HUES48 (cell line): Measurements from ENCODE around the gene TEAD1.

Source experiments
- H3K27ac ChIP-seq: one replicate; pipeline ENCODE4 v1.7.0; 2013; ENCODE audit warnings: low read depth, low read length, inconsistent platforms
- H3K27me3 ChIP-seq: 2 replicates; pipeline ENCODE4 v1.6.1; 2013; ENCODE audit warnings: mild to moderate bottlenecking, low read length; ENCODE audit not compliant: control insufficient read depth, insufficient read depth
- H3K36me3 ChIP-seq: 2 replicates; pipeline ENCODE4 v1.6.1; 2013; ENCODE audit warnings: low read length; ENCODE audit not compliant: control insufficient read depth, insufficient read depth
- H3K4me1 ChIP-seq: 2 replicates; pipeline ENCODE4 v1.6.1; 2013; ENCODE audit warnings: mild to moderate bottlenecking, low read length; ENCODE audit not compliant: control insufficient read depth, insufficient read depth
- H3K4me3 ChIP-seq: 2 replicates; pipeline ENCODE4 v1.5.1; 2013; ENCODE audit warnings: mild to moderate bottlenecking, low read depth, low read length
- H3K9ac ChIP-seq: 2 replicates; pipeline ENCODE4 v1.6.1; 2013; ENCODE audit warnings: mild to moderate bottlenecking, low read depth, low read length, moderate library complexity
- H3K9me3 ChIP-seq: 2 replicates; pipeline ENCODE4 v1.6.1; 2013; ENCODE audit warnings: low read length; ENCODE audit not compliant: control insufficient read depth, insufficient read depth

TEAD1 gene

GRCh38 chr11:12968826-12969225, 294.6 kb downstream of the TEAD1 start:
- 0 out of 2 replicates have a peak, but pooled peaks cover 5% of the 10 kb centered on the region for H3K4me1 ChIP-seq

GRCh38 chr11:12971955-12972354, 297.7 kb downstream of the TEAD1 start:
- Histone ChIP-seq H3K36me3 (no peaks in the 10 kb centered on the region), H3K9me3 (no peaks in the 10 kb centered on the region), H3K4me3 (no peak overlapping the region), H3K27me3 (no peaks in the 10 kb centered on the region), H3K9ac (no peak overlapping the region), H3K27ac (no peak overlapping the region), H3K4me1 (no peaks in the 10 kb centered on the region)

More at GRCh38 chr11:12968826-12969225, 294.6 kb downstream of the TEAD1 start:
- no peaks in the 10 kb centered on the region; the same call in 1 of the 2 replicates for H3K27me3 ChIP-seq
- H3K27ac ChIP-seq = no peak overlapping the region
- no peak overlapping the region for H3K9ac ChIP-seq
- no peak overlapping the region for H3K4me3 ChIP-seq
- H3K9me3 ChIP-seq = no peaks in the 10 kb centered on the region
- H3K36me3 ChIP-seq = no peaks in the 10 kb centered on the region

GRCh38 chr11:12973528-12974181, 299.4 kb downstream of the TEAD1 start:
- Histone ChIP-seq H3K4me3 (no peak overlapping the region), H3K9me3 (no peaks in the 10 kb centered on the region), H3K36me3 (no peaks in the 10 kb centered on the region), H3K4me1 (no peaks in the 10 kb centered on the region), H3K9ac (no peak overlapping the region), H3K27me3 (no peaks in the 10 kb centered on the region), H3K27ac (no peak overlapping the region)

GRCh38 chr11:12975195-12975594, 301.0 kb downstream of the TEAD1 start:
- Histone ChIP-seq H3K4me3 (no peak overlapping the region), H3K27me3 (no peaks in the 10 kb centered on the region), H3K9ac (no peak overlapping the region), H3K4me1 (no peaks in the 10 kb centered on the region), H3K9me3 (no peaks in the 10 kb centered on the region), H3K27ac (no peak overlapping the region), H3K36me3 (no peaks in the 10 kb centered on the region)

GRCh38 chr11:12979928-12980689, 305.9 kb downstream of the TEAD1 start:
- H3K9me3 ChIP-seq = no peaks in the 10 kb centered on the region

GRCh38 chr11:12981676-12982522, 307.7 kb downstream of the TEAD1 start:
- H3K4me1 ChIP-seq = no peaks in the 10 kb centered on the region
- no peak overlapping the region for H3K4me3 ChIP-seq
- H3K9me3 ChIP-seq = no peaks in the 10 kb centered on the region
- no peak overlapping the region for H3K9ac ChIP-seq
- H3K27me3 ChIP-seq = no peaks in the 10 kb centered on the region
- no peak overlapping the region for H3K27ac ChIP-seq
- H3K36me3 ChIP-seq = no peaks in the 10 kb centered on the region

More at GRCh38 chr11:12979928-12980689, 305.9 kb downstream of the TEAD1 start:
- Histone ChIP-seq H3K36me3 (no peaks in the 10 kb centered on the region), H3K4me1 (no peaks in the 10 kb centered on the region), H3K27me3 (no peaks in the 10 kb centered on the region), H3K9ac (no peak overlapping the region), H3K4me3 (no peak overlapping the region), H3K27ac (no peak overlapping the region)

GRCh38 chr11:12983336-12983735, 309.1 kb downstream of the TEAD1 start:
- Histone ChIP-seq H3K36me3 (no peaks in the 10 kb centered on the region), H3K27me3 (no peaks in the 10 kb centered on the region), H3K27ac (no peak overlapping the region), H3K4me3 (no peak overlapping the region), H3K9ac (no peak overlapping the region), H3K4me1 (no peaks in the 10 kb centered on the region), H3K9me3 (no peaks in the 10 kb centered on the region)

- H3K4me3 ChIP-seq = no peak overlapping the region
- H3K27me3 ChIP-seq = no peaks in the 10 kb centered on the region
- H3K27ac ChIP-seq = no peak overlapping the region
- no peak overlapping the region for H3K9ac ChIP-seq
- no peaks in the 10 kb centered on the region; the same call in 1 of the 2 replicates for H3K4me1 ChIP-seq
- H3K9me3 ChIP-seq = no peaks in the 10 kb centered on the region
- no peaks in the 10 kb centered on the region for H3K36me3 ChIP-seq
Measured at GRCh38 chr11:12986194-12986898, 312.1 kb downstream of the TEAD1 start.

GRCh38 chr11:12989428-12990161, 315.4 kb downstream of the TEAD1 start:
- Histone ChIP-seq H3K27me3 (no peaks in the 10 kb centered on the region), H3K9ac (no peak overlapping the region), H3K4me1 (no peaks in the 10 kb centered on the region; the same call in 1 of the 2 replicates), H3K27ac (no peak overlapping the region), H3K36me3 (no peaks in the 10 kb centered on the region), H3K4me3 (no peak overlapping the region), H3K9me3 (no peaks in the 10 kb centered on the region)

- no peaks in the 10 kb centered on the region for H3K27me3 ChIP-seq
- H3K4me1 ChIP-seq = no peaks in the 10 kb centered on the region; the same call in 1 of the 2 replicates
- no peaks in the 10 kb centered on the region for H3K9me3 ChIP-seq
- H3K27ac ChIP-seq = no peak overlapping the region
- H3K4me3 ChIP-seq = no peak overlapping the region
- no peaks in the 10 kb centered on the region for H3K36me3 ChIP-seq
- H3K9ac ChIP-seq = no peak overlapping the region
Measured at GRCh38 chr11:12990162-12990480, 315.9 kb downstream of the TEAD1 start.
